HepG2 (cell line): ENCODE results near the gene TSHZ1. TPM values are rescaled to one million over a fixed set of nuclear protein-coding genes. Genes with fewer than 3 reads are reported as not detected.

Source experiments
- ATAC-seq: fragments of 200-7000 bp; cut with Tn5 transposase; 3 replicates; pipeline ENCODE4 v1.9.1; 2020; ENCODE audit warnings: mild to moderate bottlenecking, moderate library complexity
- BruUV-seq: library from RNA; stranded (reverse); fragments of 400-500 nt; replicated peaks from 2 replicates; lab custom pipeline; 2021; lab: Mats Ljungman, UMichigan
- CTCF ChIA-PET: fragments of 300-600 bp; formaldehyde crosslinking; extraction: SDS; loops from one replicate; lab custom pipeline; 2021; ENCODE audit warnings: low total read pairs, inconsistent platforms, low intra/inter-chr PET ratio; lab: Yijun Ruan, JAX
- POLR2A ChIA-PET: fragments of 350-600 bp; sonication (Branson Sonifier 250); formaldehyde crosslinking; loops from one replicate; lab custom pipeline; 2020; ENCODE audit warnings: antibody characterized with exemption, inconsistent platforms; lab: Yijun Ruan, JAX
- DNase-seq: peaks from one replicate; pipeline ENCODE4 v3.0.0-alpha.2; 2015; ENCODE audit warnings: low spot score
- FAIRE-seq: peaks from 3 replicates; lab custom pipeline; 2011; peaks lifted over from hg19 to GRCh38; lab: Jason Lieb, UNC
- H2AFZ ChIP-seq: one replicate; pipeline ENCODE4 v1.6.1; 2011; ENCODE audit warnings: low read length, inconsistent platforms
- H3K27ac ChIP-seq: fragments of 300-600 bp; 3 replicates; pipeline ENCODE4 v1.8.0; 2011; ENCODE audit warnings: mixed run types, mild to moderate bottlenecking, mixed read lengths, low read length, inconsistent platforms; ENCODE audit not compliant: insufficient read depth; ENCODE audit errors: extremely low read length
- H3K27me3 ChIP-seq, 2 experiments: fragments of 200-600 bp in 1 of 2; 2 replicates in 1 of 2; 3 replicates in 1 of 2; pipeline versions ENCODE4 v1.6.0 to v1.8.0; 2011; ENCODE audit warnings: low read length in 2 of 2, mild to moderate bottlenecking in 2 of 2, moderate library complexity in 2 of 2, inconsistent platforms in 1 of 2; ENCODE audit not compliant: insufficient read depth in 2 of 2, control insufficient read depth in 1 of 2
- H3K36me3 ChIP-seq, 2 experiments: fragments of 200-600 bp in 1 of 2; replicated peaks in 1 of 2; 2 replicates in 1 of 2; 3 replicates in 1 of 2; pipeline versions ENCODE4 v1.5.1 to v1.8.0; 2011; ENCODE audit warnings: low read length in 2 of 2, inconsistent platforms in 1 of 2; ENCODE audit not compliant: insufficient read depth in 2 of 2, control insufficient read depth in 1 of 2
- H3K4me1 ChIP-seq: 2 replicates; pipeline ENCODE4 v1.5.1; 2012; ENCODE audit warnings: low read length, inconsistent platforms; ENCODE audit not compliant: insufficient read depth
- H3K4me2 ChIP-seq: 2 replicates; pipeline ENCODE4 v1.6.0; 2011; ENCODE audit warnings: low read depth, low read length, inconsistent platforms
- H3K4me3 ChIP-seq, 3 experiments: fragments of 200-600 bp in 1 of 3; sonication (generic), shearing (Covaris generic) in 1 of 3; replicated peaks in 1 of 3; 2 replicates each; pipeline ENCODE4 v1.5.1; 2011 to 2016; ENCODE audit warnings: low read length in 3 of 3, inconsistent platforms in 2 of 3, low read depth in 2 of 3, mild to moderate bottlenecking in 2 of 3, control low read depth in 1 of 3, mixed read lengths in 1 of 3; ENCODE audit not compliant: insufficient read depth in 1 of 3
- H3K79me2 ChIP-seq: one replicate; pipeline ENCODE4 v1.6.1; 2011; ENCODE audit warnings: low read length, inconsistent platforms; ENCODE audit not compliant: insufficient read depth
- H3K9ac ChIP-seq: 2 replicates; pipeline ENCODE4 v1.6.0; 2011; ENCODE audit warnings: mild to moderate bottlenecking, low read depth, low read length, inconsistent platforms; ENCODE audit not compliant: insufficient read depth
- H3K9me3 ChIP-seq: 2 replicates; pipeline ENCODE4 v1.5.1; 2012; ENCODE audit warnings: mild to moderate bottlenecking, low read length
- H4K20me1 ChIP-seq: 2 replicates; pipeline ENCODE4 v1.6.0; 2011; ENCODE audit warnings: inconsistent platforms, mild to moderate bottlenecking, low read length, moderate library complexity; ENCODE audit not compliant: insufficient read depth
- FOXO1 ChIP-seq: sonication (generic); formaldehyde crosslinking; IDR thresholded peaks from 2 replicates; pipeline ENCODE4 v1.4.0; 2020; ENCODE audit warnings: missing genetic modification reagents
- PTBP1 ChIP-seq: fragments of 200-400 bp; formaldehyde crosslinking; IDR thresholded peaks from 2 replicates; pipeline ENCODE4 v1.6.1; 2018; ENCODE audit warnings: low read length, low read depth; ENCODE audit not compliant: poor library complexity, severe bottlenecking
- REXO4 ChIP-seq: sonication (generic); formaldehyde crosslinking; IDR thresholded peaks from 2 replicates; pipeline ENCODE4 v1.8.0; 2022; ENCODE audit warnings: missing genetic modification reagents, mild to moderate bottlenecking, borderline replicate concordance
- SALL2 ChIP-seq: sonication (generic); formaldehyde crosslinking; IDR thresholded peaks from 2 replicates; pipeline ENCODE4 v1.8.1; 2023; ENCODE audit warnings: mild to moderate bottlenecking, missing genetic modification reagents, inconsistent platforms
- THYN1 ChIP-seq: sonication (generic); formaldehyde crosslinking; IDR thresholded peaks from 2 replicates; pipeline ENCODE4 v1.8.1; 2023; ENCODE audit warnings: low read depth, mild to moderate bottlenecking, moderate library complexity, missing genetic modification reagents, borderline replicate concordance
- TP53 ChIP-seq: sonication (generic); formaldehyde crosslinking; conservative IDR thresholded peaks from 2 replicates; pipeline ENCODE4 v1.4.0; 2020; ENCODE audit warnings: missing genetic modification reagents
- ZC3H4 ChIP-seq: sonication (generic); formaldehyde crosslinking; IDR thresholded peaks from 2 replicates; pipeline ENCODE4 v1.4.0; 2020; ENCODE audit warnings: missing genetic modification reagents, borderline replicate concordance
- ZNF318 ChIP-seq: sonication (generic); formaldehyde crosslinking; IDR thresholded peaks from 2 replicates; pipeline ENCODE4 v1.4.0; 2020; ENCODE audit warnings: mild to moderate bottlenecking, missing genetic modification reagents
- ZNF776 ChIP-seq: sonication (generic); formaldehyde crosslinking; IDR thresholded peaks from 2 replicates; pipeline ENCODE4 v1.4.0; 2020; ENCODE audit warnings: mild to moderate bottlenecking, missing genetic modification reagents
- in situ Hi-C: cut with HindIII; loops from 2 replicates; pipeline ENCODE4 v1.10.0; 2017; ENCODE audit warnings: low pct_unique_long_range_greater_than_20kb; ENCODE audit not compliant: extremely low pct_ligation_motif_present
- intact Hi-C: fragments of 100-400 bp; cut with micrococcal nuclease; formaldehyde crosslinking; loops from one replicate; pipeline ENCODE4 v1.10.0; 2022; ENCODE audit not compliant: unreplicated experiment
- polyA plus RNA-seq, 8 experiments: library from polyadenylated mRNA; depleted of rRNA in 3 of 8; stranded (reverse) in 7 of 8; unstranded in 1 of 8; fragments of >200 nt; fragmentation: Illumina TruSeq in 4 of 8; extraction: Trizol in 4 of 8; gene quantifications; 2 replicates each; pipeline versions ENCODE4 v1.2.1 to v1.2.3, GENCODE V29; 2011 to 2016; ENCODE audit warnings: low read depth in 4 of 8, missing spikeins in 1 of 8, mixed read lengths in 1 of 8; ENCODE audit not compliant: insufficient read depth in 1 of 8
- total RNA-seq, 5 experiments: library from RNA; depleted of rRNA; stranded (reverse); fragments of >200 nt; fragmentation: Illumina TruSeq; extraction: Trizol; gene quantifications; 2 replicates each; pipeline ENCODE4 v1.2.3, GENCODE V29; 2016; ENCODE audit warnings: low read depth in 1 of 5

The TSHZ1 gene
- total and polyA plus RNA-seq, 2 of the 13 experiments (the other 11 are each of a cell fraction or from before 2014, with no cell fraction given) = 2.5 to 2.7 TPM

GRCh38 chr18:75256376-75256775 lies 45.8 kb downstream of the TSHZ1 start:
- 0 out of 2 replicates have a peak, but pooled peaks cover 10% of the 10 kb centered on the region for H3K4me1 ChIP-seq
- H3K4me3 ChIP-seq = no peak overlapping the region
- no peak overlapping the region for H3K9ac ChIP-seq
- no peak for ATAC-seq
- H3K4me2 ChIP-seq = no peak overlapping the region
- BruUV-seq = no TSS peak
- H3K9me3 ChIP-seq = no peaks in the 10 kb centered on the region
- no peak overlapping the region for H2AFZ ChIP-seq
- no peaks in the 10 kb centered on the region for H3K79me2 ChIP-seq
- ChIA-PET CTCF (no interaction called here), POLR2A (no interaction called here)
- intact Hi-C loops = no loop called here
- H3K36me3 ChIP-seq = no peaks in the 10 kb centered on the region; a peak in 2 of 5 replicates
- TF ChIP-seq ZNF318 (CRISPR knock-in tag) (no peak), ZNF776 (CRISPR knock-in tag) (no peak), ZC3H4 (CRISPR knock-in tag) (no peak), THYN1 (CRISPR knock-in tag) (no peak), REXO4 (CRISPR knock-in tag) (no peak), PTBP1 (no peak), FOXO1 (no peak), TP53 (no peak), SALL2 (no peak)
- no peaks in the 10 kb centered on the region for H3K27me3 ChIP-seq
- no peak overlapping the region for H3K27ac ChIP-seq
- H4K20me1 ChIP-seq = no peaks in the 10 kb centered on the region
- no peak for DNase-seq
- in situ Hi-C loops = no loop called here
- FAIRE-seq = no peak
